CD4-positive, alpha-beta T cell treated with Interleukin-6 for 4 hours (primary cell): ENCODE measurements around the gene HID1.

Source experiments
- DNase-seq: peaks from one replicate; pipeline ENCODE4 v3.0.0-alpha.2; 2020; ENCODE audit warnings: mixed read lengths

HID1 gene

DNA sequence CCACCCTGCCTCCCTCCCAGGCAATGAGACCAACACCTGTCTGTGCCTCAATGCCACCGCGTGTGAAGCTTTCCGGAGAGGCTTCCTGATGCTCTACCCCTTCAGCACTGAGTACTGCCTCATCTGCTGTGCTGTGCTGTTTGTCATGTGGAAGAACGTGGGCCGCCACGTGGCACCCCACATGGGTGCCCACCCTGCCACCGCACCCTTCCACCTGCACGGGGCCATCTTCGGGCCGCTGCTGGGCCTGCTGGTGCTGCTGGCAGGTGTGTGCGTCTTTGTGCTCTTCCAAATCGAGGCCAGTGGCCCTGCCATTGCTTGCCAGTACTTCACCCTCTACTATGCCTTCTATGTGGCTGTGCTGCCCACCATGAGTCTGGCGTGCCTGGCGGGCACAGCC, 25.9 kb downstream of the HID1 start:
- no peak for DNase-seq

DNA sequence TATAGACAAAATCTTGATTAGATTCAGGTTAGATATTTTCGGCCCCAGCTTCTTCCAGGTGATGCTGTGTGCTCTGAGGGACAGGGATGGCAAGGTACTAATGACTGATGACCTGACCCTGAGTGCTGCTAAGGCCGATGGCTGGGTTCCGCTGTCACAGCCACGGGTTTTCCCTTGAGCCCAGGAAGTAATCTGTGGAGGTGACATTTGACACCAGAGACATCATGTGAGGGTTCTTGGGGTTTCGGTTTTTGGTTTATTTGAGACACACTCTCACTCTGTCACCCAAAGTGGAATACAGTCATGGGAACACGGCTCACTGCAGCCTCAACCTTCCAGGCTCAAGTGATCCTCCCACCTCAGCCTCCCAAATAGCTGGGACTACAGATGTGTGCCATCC, 27.0 kb downstream of the HID1 start:
- DNase-seq, result no peak

- no peak for DNase-seq
Observed at GRCh38 chr17:74943808-74944522, 28.6 kb downstream of the HID1 start.

DNA sequence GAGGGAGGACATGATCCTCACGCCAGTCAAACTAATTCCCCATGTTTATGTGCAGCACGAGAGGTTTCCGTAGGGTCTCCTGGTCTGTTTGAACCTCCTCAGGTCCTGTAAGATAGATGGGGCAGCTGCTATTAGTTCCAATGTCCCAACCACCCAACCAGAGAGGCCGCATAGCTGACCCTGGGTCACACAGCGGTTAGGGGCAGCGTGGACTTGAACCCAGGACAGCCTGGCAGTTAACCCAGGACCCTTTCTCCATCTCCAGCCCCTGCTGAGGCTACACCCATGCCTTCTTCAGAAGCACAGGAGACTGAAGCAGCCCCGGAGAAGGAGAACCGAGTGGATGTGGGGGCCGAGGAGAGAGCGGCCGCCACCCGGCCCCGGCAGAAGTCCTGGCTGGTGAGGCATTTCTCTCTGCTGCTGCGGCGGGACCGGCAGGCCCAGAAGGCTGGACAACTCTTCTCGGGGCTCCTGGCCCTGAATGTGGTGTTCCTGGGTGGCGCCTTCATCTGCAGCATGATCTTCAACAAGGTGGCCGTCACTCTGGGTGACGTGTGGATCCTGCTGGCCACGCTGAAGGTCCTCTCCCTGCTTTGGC, 31.3 kb downstream of the HID1 start:
- no peak for DNase-seq

GRCh38 chr17:74939534-74939933, 33.0 kb downstream of the HID1 start:
- DNase-seq, result no peak

DNA sequence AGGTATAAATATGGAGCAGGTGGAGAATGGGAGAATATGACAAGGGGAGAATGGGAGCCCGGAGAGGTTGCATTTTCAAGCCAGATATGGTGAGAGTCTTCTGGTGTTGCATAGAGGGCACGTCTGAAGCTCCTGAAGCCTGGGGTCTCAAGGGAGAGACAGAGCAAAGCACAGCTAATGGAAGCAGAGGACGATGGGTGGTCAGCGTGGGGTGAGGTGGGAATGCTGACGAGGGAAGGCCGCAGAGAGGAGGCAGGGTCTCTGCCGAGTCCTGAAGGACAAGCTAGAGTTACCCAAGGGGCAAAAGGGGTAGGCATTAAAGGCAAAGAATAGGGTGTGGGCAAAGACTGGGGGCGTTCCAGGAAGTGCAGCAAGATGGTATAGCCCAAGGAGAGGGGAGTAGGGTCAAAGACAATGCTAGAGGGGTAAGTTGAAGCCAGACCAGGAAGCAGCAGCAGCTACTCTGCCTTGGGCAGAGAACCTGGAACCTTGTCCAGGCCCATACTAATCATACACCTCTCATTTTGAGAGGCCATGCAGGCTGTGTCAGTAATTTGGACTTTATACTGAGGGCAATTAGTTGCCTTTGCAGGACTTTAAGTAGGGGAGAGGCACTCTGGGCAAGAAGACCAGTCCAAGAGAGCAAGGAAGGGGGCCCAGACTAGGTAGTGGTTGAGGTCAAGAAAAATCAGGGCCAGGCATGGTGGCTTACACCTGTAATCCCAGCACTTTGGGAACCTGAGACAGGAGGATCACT, 34.2 kb downstream of the HID1 start:
- DNase-seq, result no peak

DNA sequence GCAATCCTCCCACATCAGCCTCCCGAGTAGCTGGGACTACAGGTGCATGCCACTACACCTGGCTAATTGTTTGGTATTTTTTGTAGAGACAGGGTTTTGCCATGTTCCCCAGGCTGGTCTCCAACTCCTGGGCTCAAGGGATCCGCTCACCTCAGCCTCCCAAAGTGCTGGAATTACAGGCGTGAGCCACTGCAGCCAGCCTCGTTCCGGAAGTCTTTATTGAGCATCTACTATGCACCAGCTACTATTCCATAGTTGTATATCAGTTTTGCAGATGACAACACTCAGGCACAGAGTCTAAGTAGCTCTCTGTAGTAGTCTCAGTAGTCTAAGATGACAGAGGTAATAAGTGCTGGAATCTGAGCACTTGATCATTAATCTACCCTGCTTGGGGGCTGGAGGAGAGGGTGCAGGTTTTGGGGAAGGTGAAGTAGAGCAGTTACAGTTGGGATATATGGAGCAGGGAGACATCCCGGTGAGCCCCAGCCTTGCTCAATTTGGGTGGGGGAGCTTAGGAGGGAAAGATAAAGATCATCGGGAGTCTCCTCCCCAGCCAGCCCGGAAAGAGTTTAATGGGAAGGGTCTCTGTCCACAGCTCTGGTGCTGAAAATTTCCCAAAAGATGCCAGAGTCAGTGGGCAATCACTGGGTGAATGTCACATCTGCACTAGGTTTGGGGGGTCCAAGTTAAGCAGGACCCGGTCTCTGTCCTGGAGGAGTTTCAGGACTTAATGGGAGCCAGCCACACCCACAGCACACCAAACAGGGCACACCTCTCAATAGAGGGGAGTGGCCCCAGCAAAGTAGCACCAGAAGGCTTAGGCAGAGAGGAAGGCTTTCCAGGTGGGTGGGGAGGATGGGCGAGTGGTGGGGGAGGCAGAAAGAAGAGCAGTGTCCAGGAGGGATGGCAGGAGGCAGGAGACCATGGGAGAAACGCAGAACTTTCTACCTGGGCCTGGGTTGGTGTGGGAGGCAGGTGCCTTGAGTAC, 35.2 kb downstream of the HID1 start:
- no peak for DNase-seq

DNA sequence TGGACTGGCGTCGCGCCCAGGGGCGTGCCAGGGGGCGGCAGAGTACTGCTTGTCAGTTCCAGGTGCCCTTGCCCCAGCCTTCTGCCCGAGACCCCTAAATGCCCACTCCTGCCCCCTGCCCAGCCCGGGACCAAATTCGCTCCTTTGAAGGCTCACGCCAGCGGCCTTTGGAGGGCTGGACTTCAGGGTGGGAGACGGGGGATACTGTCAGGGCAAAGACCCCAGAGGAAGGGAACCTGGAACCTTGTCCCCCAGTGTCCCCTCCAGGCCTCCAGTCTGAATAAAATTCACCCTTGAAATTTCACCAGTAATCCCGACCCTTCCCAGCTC, 36.1 kb downstream of the HID1 start:
- DNase-seq, result no peak

- DNase-seq, result no peak
Observed at GRCh38 chr17:74935585-74936469, 36.7 kb downstream of the HID1 start, which contains the start of gene OTOP3. OTOP3 (plus strand) TSS chr17:74935898; CDS start chr17:74935922, 24 bp downstream.

DNA sequence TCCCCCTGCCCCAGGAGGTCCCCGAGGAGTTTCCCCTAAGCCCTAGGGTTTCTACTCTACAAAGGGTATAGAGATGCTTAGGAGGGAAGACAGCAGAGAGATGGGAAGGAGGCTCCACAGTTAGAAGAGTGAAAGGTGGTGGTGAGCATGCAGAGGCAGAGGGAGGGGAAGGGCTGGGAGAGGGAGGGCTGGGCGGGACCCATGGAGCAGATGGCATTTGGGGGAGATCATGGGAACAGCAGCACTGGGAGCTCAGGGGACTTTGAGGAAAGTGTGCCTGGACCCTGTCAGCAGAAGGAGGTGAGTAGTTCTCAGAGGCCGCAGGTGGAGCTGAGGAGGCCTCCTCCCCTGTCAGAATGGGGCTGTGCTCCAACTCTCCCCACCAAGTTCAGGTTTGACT, 37.5 kb downstream of the HID1 start:
- no peak for DNase-seq

DNA sequence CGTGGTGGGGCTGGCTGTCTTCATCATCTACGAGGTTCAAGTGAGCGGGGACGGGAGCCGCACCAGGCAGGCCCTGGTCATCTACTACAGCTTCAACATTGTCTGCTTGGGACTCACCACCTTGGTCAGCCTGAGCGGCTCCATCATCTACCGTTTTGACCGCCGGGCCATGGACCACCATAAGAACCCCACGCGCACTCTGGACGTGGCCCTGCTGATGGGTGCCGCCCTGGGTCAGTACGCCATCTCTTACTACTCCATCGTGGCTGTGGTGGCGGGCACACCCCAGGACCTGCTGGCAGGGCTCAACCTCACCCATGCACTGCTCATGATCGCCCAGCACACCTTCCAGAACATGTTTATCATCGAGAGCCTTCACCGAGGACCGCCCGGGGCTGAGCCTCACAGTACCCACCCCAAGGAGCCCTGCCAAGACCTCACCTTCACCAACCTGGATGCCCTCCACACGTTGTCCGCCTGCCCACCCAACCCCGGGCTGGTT, 42.0 kb downstream of the HID1 start:
- no peak for DNase-seq

DNA sequence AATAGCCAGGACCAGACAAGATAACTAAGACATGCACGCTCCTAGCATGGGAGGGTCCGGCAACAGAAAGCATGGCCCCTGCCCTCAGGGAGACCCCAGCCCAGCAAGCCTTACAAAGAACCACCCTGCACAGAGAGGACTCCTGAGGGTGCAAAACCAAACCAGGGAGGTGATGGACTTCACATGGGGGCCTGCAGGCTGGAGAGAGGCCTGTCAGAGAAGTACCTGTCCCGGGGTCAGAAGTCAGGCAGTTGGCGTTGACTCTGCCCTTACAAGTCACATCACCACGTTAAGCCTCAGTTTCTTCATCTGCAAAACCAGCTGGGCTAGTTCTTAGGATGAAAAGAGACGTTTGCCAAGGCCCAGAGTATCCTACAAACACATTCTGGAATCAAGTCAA, 43.8 kb downstream of the HID1 start:
- no peak for DNase-seq

DNA sequence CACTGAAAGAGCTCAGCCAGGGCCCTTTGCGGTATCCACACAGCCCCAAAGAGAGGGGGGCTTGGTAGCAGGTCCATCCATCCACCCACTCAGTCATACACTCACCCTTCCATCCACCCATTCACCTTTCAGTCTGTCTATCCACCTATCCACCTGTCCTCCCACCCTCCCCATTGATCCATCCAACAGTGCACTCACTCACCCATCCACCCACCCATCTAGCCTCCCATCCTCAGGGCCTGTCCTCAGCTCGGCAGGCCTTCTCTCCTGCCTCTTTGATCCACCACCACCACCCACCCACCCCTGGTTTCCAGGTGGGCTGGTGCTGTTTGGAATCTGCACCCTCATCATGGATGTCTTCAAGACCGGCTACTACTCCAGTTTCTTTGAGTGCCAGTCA, 47.3 kb downstream of the HID1 start:
- DNase-seq, result no peak

DNA sequence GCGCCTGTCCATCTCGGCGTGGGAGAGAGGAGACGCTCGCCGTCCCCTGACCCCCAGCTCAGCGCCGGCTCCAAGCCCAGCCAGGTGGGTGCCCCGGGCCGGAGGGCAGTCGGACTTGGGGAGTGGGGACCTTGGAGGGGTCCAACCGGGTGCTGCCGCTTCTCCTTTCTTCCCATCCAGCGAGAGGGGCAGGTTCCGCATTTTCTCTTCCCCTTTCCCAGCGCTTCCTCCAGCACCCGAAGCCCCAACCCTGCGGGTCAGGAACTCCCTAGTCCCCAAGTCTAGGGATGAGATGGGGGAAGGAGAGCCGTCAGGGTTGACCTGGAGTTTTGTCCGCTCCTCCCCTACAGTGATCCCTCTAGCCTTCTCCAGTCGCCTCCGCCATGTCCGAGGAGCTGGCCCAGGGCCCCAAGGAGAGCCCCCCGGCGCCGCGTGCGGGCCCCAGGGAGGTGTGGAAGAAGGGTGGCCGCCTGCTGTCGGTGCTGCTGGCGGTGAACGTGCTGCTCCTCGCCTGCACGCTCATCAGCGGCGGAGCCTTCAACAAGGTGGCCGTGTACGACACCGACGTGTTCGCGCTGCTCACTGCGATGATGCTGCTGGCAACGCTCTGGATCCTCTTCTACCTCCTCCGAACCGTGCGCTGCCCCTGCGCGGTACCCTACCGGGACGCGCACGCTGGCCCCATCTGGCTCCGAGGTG, 48.2 kb downstream of the HID1 start, which contains the start of gene OTOP2:
TSS of gene OTOP2 (plus strand) at position 24 of the 699 bp plus-strand sequence. CDS start at position 384, 360 bp downstream.
- no peak for DNase-seq

DNA sequence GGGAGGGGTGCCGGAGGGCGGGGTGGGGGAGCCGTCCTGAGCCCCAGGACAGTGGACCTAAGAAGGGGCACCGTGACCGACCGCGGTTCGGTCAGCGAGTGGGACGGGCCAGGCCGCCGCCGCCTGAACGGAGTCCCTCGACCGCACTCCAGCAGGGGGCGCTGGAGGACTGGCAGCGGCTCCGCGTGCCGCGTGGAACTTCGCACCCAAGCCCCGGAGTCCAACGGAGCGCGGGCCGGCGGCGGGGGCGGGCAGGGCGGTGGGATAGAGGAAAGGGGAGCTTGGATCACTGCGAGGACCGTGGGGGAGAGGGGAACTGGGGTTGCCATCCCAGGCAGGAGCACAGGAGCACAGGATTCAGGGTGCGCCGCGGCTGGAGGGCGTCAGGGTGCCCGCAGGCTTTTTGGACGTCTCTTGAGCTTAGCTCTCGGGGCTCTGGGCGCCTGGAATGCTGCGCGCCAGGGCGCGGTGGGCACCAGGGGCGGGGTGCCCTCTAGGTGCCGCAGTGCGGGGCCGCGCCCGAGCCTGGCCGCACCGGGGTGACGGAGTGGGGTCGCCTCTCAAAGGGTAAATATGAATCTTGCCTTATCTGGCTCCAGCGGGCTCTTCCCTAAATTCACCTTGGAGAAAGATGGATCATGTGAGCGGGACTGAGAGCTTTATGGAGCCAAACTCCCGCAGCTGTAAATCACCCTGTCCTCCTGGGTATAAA, 48.9 kb downstream of the HID1 start:
- peak; percentile 78 for DNase-seq

- DNase-seq, result peak; percentile 38
Observed at GRCh38 chr17:74922694-74923537, 49.6 kb downstream of the HID1 start, which contains the start of gene USH1G. USH1G (minus strand) TSS chr17:74923255; CDS start chr17:74923073, 182 bp downstream.

DNA sequence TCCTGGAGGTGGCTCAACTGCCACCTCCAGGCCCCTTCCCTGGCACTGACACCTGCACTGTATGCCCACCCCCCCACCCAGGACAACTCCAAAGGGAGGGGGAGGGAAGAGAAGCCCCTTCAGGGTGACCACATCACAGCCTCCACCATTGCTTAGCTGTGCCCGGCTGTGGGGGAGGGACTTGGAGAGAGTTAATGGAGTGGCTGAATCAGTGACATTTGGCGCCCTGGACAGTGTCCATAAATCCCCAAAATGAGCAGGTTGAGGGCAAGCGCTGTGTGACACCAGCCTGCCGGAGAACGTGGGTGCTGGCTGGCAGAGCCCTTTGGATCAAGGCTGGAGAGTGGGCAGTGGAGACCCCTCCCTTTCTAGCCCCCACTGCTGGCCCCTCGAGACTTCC, 50.4 kb downstream of the HID1 start:
- no peak for DNase-seq

DNA sequence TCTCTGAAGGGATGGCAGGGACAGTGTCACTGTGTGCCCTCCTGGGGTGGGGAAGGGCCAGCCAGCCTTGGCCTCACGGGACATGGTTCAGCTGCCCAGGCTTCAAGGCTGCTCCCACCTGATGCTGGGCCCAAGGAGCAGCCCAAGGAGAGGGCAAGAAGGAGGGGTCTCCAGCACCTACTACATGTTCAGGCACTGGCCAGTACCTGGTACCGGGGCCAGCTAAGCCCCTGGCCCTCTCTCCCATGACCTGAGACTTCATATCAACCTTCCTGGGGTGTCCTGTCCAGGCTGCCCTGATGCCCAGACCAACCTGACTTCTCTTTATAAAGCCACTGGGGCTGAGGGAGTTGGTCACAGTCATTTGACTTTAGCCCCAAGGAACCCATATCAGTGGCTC, 50.8 kb downstream of the HID1 start:
- no peak for DNase-seq
